Hepatic stellate cell (primary cell): Measurements from ENCODE around the gene FRRS1.

Experiments
- DNase-seq: peaks from one replicate; pipeline ENCODE4 v3.0.0; 2011; ENCODE audit warnings: low spot score

The FRRS1 gene

DNA sequence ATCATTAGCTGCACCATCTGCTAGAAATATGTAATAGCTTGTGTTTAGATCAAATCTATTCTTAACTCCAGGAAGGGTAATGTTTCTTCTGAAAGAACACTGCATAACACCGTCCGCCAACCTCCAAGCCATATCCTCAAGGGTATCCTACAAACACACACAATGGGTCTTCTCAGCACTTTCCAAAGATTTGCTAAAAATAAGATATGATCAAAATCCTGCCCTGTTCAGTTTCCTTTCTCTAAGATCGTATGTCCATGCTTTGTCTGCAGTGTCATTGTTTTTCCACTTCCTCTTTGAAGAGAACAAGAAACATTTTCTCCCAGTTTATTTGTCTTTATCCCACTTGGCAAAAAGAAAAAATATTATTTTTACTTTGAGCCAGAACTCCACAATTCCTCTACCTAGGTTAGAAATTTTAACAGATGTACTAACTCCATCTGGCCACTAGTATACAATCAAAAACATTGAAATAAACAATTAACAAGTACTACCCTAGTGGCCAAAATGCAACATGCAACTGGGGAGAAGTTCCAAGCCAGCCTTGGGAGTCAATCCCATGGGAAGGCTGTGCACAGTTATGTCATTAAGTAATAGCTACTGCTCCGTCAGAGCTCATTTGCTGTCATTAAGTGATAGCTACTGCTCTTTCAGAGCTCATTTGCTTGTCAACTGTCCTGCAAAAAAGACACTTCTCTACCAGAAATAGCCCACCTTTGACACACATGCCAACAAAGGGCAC lies 37.8 kb downstream of the FRRS1 start:
- peak; percentile 31 for DNase-seq

DNA sequence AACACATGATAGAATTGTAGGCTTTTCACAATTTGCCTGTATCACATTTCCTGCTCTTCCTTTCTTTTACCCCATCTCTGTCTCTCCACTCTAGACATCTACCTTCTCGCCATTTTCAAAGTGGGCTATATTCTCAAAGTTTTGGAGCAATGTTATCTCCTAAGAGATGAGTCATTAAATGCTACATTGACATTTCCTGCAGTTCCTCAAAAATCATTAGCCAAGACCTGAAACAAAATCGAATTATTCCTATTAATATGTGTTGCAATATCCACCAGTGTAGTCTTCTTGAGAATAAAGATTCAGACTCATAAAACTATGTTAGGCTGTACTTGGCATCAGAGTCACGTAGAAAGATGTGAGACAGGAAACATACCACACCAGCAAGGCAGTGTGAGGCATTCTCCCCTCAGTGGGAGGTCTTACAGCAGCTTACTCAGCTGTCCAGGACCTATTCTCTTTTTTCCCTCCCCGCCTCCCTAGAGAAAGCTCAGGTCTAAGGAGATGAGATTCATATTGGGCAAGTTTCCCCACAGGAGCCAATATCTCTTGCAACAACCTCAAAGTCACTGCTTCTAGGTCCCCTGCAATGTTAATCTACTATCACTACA lies 38.8 kb downstream of the FRRS1 start:
- no peak for DNase-seq

DNA sequence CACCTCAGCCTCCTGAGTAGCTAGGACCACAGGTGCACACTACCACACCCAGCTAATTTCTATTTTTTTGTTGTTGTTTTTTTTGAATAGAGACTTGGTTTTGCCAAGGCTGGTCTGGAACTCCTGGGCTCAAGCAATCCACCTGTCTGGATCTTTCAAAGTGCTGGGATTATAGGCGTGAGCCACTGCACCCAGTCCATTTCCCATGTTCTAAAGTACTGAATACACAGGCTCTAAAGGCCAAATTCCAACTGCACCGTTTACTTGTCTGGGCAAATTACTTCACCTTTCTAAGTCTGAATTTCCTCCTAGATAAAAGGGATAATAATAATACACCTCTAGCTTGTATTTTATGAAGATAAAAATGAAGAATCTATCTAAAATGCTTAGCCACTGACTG lies 39.6 kb downstream of the FRRS1 start:
- no peak for DNase-seq

DNA sequence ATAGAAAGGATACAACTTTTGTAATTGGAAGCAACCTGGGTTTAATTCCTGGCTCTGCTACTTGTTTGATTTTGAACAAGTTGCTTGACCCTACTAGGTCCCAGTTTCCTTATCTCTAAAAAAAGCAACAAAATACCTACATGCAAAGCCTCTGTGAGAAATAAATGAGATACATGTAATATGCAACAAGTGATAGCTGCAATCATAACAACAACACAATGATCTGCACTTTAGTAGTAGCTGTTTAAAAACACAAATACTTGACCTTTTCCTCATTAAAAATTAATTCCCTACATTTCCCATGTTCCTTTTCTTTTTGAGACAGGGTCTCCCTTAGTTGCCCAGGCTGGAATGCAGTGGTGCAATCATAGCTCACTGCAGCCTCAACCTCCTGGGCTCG lies 40.0 kb downstream of the FRRS1 start:
- DNase-seq: no peak

DNA sequence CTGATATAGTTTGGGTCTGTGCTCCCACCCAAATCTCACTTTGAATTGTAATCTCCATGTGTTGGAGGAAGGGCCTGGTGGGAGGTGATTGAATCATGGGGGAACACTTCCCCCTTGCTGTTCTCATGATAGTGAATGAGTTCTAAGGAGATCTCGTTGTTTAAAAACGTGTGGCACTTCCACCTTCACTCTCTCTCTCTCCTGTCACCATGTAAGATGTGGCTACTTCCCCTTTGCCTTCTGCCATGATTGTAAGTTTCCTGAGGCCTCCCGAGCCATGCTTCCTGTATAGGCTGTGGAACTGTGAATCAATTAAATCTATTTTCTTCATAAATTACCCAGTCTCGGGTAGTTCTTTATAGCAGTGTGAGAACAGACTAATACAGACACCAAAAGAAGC lies 40.4 kb downstream of the FRRS1 start:
- DNase-seq: no peak

DNA sequence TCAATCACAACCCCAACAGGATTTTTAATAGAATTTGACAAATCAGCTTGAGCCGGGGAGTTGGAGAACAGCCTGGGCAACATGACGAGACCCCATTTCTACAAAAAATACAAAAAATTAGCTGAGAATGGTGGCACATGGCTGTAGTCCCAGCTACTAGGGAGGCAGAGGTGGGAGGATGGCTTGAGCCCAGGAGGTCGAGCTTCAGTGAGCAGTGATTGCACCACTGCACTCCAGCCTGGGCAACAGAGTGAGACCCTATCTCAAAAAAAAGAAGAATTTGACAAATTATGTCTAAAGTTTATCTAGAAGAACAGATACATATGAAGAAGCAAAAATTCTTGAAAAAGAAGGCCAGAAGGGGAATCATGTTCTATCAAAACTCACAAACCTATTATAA lies 43.2 kb downstream of the FRRS1 start:
- no peak for DNase-seq

DNA sequence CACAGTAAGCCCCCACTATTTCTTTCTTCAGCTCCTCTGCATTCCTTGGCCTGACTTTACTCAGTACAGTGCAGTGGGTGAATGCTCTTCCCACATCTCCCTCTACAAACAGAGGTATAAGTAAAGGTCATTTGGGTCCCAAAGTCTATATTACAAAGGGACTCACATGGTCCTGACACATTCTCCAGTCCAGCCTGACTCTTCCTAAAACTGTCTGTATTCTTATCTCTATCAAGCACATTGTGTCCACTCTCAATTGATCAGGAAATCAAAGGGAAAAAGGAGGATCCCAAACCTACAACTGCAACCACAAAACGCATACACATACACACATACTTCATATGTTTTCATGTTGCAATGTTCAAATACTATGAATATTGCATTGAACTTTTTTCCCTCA lies 49.4 kb downstream of the FRRS1 start:
- DNase-seq: no peak

DNA sequence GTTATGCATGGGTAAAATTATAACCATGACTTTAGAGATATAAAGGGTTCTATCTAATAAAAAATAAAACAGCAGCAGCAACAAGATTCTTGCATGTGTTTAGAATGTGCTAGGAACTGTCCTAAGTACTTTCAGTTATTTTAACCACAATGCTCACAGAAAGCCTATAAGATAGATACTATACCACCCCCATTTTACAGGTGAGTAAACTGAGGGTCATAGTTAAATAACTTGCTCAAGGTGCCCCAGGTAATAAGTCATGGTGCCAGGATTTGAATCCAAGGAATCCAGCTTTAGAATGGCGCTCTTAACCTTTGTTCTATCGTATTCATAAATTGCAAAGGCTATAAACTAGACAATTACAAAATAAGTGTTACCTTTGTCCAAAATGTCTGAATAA lies 53.4 kb downstream of the FRRS1 start:
- DNase-seq: no peak

DNA sequence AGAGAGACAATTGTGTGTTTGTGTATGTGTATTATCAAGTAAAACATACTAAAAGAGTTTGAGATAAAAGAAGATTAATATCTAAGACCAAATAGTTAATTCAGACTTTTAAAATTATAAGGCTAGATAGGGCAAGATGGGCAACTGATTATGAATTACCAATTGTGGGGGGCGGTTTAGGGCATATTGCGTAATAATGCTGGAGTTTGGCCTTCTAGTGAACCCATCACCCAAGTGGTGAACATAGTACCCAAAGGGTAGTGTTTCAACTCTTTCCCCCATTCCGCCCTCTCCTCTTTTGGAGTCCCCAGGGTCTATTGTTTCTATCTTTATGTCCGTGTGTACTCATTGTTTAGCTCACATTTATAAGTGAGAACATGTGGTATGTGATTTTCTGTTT lies 55.4 kb downstream of the FRRS1 start:
- DNase-seq: no peak

DNA sequence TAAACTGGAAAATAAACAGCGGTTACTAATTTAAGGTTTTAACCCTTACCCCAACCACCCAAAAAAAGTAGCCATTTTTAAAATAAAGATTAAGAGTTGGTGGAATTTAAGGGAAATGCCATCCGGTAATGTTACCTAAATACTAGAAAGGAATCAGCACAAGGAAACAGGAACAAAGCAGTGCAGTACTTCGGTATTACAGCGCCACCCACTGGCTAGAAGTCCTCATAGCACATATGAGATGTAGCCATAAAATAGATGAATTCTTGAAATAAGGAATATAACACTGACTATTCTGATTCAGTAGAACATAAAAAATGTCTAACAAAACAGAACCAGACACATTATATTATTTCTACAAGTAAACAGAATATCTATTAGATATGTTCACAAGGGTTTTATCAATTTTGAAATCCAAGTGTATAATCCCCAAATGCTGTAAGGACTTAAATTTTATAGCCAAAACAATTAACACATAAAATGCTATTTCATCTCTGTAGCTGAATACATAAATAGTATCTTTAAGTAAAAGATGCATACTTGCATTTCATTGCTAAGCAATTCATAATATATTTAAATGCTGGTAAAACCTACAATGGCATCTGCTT lies 58.8 kb downstream of the FRRS1 start:
- peak; percentile 28 for DNase-seq

DNA sequence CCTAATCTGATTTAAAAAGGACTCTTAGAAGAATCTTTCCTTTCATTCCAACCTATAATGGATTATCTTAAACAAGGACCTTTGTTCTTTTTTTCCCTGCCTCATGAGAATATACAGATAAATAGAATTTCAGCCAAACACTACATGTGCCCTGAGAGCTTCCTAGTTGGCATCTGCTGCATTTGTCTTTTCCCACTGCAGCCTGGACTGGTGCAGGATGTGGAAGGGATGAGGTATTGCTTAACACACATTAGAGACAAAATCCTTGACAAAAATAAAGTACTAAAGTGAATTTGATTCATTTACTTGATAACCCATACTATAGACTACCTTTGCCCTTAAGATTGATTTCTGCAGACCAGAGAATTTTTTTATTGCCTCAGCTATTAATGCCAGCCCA lies 61.0 kb downstream of the FRRS1 start:
- no peak for DNase-seq

DNA sequence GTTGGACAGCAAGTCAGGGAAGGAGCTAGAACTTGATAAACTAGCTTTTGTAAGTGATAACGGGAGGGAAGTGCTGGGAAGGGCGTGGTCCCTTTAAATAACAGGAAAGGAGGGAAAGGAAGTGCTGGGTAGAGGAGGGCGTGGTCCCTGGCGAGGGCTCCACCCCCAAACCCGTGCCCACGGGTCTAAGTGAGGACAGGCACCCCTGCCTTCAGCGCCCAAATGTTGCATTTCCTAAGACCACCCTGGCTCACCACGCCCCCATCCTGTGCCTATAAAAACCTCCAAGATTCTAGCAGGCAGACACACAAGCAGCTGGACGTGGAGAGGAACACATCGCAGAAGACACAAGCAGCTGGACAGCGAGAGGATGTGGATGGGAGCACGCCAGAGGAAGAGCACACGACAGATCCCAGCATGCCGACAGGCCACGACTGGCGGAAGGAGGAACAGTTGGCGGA lies 62.0 kb downstream of the FRRS1 start:
- no peak for DNase-seq

DNA sequence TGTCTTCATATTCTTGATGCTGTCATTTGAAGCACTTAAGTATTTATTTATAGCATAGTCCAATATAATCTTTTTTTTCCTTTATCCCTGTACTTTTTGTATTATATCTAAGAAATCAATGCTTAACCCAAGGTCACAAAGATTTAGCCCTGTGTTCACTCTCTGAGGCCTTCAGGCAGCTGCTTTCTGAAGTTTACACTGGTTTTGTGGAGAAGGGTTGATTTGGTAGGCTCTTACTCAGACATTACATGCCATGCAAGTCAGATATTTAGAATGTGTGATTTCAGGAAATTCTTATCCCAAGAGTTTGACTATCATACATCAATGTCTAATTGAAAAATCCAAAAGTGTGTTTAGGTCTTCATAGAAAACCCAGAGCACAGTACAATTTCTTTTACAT lies 64.2 kb downstream of the FRRS1 start:
- DNase-seq: no peak

DNA sequence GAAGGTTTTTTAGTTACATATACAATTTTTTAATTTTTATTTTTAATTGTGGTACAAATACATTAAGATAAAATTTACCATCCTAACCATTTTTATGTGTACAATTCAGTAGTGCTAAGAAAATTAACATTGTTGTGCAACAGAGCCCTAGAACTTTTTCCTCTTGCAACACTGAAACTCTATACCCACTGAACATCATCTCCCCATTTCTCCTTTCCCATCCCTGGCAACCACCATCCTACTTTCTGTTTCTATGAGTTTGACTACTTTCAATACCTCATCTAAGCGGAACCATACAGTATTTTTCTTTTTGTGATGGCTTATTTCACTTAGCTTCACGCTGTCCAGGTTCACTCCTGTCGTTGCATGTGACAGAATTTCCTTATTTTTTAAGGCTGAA lies 66.4 kb downstream of the FRRS1 start:
- DNase-seq: no peak

DNA sequence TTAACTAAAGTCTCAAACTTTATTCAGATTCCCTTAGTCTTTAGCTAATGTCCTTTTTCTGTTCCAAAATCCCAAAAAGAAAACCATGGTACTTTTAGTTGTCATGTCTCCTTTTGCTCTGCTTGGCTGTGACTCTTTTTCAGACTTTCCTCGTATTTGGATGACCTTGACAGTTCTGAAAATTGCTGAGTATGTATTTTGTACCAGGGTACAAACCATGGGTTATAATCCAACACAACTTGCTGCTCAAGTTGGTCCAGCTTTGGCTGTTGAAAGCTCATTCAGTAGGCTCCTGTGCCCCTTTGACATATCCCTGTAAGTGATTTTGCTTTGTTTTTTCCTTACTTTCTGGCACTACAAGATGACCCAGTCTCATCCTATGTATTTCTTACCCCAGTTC lies 68.9 kb downstream of the FRRS1 start:
- no peak for DNase-seq

DNA sequence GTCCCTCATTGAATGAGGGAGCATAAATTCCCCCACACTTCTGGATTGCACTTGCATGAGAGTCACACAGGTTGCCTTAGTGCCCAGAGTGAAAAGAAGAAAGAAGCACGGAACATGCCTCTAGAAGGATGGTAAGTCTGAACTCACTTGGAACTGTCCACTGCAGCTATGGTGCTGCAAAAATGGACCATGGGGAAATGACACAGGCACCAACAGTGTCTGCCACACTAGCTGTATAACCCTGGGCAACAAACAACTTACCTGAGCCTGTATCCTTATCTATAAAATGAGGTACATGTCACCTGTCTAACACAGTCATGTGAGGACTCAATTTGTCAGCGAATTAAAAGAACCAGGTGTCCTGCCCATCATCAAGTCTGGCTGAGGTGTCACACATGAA lies 69.8 kb downstream of the FRRS1 start:
- DNase-seq: no peak

DNA sequence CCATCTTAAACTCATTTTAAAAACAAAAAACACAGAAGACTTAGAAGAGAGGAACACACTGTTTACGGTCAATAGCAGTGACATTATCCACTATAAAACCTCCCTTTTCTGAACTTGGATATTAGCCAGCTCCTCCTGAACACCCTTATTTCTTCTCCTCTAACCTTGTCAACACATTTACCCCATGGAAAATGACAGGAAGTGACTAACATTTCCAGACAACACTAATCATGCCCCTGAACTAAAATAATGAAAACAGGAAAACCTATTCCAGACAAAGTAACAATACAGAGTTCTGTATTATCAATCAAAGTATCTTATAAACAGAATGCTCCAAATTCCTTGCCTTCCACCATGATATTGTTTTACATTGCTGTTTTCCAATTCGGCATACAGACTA lies 75.3 kb downstream of the FRRS1 start:
- DNase-seq: no peak

DNA sequence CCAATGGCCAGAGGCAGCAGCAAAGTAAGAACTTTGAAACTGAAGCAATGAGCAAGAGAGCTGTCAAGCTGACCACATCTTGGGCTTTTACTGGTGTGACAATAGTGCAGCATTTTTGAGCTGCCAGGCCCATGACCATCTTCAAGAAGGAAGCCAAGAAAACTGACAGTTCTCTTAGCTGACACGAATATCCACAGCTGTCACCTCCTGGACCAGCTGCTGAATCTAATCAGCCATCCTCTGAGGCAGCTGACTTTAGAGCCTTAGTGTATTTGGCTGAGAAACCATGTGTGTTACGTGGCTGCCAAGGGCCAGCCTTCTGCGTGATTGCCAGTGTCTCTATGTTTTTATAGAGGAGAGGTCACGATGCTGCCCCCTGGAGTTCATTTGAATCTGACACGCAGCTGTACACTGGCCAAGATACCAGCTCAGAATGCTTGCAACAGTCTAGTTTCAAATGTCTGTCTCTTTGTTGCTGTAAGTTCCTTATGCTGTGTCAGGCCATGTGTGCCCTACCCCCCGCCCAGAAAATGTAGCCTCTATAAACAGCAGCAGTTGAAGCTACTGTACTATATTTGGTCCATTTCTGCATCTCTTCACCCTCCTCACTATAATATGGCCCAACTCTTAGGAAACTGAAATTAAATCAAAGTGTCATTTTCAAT lies 80.8 kb downstream of the FRRS1 start:
- DNase-seq: peak; percentile 24

DNA sequence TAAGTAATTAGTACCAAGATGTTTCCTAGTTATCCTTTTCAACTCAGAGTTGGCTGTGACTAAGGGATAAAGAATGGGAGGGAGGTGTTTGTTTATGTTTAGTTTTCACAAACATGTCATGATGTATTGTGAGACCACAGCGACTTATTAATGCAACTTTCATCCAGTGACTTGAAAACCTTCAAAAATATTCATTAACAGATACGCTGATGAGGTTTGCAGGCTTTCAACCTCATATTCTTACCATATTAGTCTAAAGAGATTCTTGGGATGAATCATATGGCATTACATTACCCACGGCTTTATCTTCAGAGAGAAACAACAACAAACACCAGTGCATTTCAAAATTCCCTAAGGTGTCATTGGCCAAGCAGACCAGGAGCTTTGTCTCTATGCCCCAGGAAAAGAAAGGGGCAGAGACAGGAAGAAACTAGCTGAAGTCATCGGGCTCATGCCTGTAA lies 84.1 kb downstream of the FRRS1 start:
- peak; percentile 31 for DNase-seq

DNA sequence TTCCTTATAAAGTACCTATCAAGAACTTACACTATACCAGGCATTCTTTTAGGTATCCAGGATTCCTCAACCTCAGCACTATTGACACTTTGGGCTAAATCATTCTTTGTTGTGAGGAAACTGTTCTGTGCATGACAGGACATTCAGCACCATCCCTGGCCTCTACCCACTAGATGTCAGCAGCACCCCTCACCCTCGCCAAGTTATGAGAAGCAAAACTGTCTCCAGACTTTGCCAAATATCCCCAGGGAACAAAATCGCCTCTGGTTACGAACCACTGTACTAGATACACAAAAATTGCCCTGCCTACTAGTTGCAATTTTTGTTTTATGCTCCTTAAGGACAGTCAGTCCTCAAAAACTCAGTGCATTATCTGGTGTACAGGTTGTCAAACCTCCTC lies 84.9 kb downstream of the FRRS1 start:
- DNase-seq: no peak

DNA sequence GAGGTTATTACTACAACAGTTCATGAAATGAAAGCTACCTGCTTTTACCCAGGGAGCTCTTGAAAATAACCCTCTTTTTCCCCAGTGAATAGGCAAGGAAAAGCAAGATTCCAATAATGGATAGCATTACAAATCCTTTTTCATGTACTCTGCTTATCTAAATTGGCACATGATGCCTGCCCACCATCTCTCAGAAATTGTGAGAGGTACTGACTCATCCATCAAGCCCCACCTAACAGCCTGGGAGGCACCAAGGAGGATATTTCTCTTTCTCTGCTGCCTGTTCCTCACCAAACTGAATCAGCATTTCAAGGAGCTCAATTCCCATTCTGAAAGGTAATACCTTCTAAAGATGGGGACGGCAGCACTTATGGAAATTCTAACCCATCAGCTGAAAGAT lies 86.2 kb downstream of the FRRS1 start:
- no peak for DNase-seq

DNA sequence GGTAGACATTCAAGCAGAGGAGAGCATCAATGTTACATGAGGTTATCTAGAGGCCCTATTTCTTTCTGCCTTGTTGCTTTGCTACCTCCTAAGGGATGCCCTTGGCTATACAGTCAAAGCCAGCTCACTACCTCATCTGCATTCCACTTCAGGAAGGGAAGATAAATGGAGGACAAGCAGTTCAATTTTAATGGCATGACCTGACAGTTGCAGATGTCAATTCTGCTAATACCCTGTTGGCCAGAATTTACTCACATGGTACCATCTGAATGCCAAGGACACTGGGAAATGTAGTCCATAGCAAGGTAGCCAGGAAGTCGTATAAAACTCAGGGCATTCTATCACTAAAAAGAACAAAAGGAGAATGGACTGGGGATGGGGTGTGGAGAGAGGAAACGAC lies 89.0 kb downstream of the FRRS1 start:
- no peak for DNase-seq

DNA sequence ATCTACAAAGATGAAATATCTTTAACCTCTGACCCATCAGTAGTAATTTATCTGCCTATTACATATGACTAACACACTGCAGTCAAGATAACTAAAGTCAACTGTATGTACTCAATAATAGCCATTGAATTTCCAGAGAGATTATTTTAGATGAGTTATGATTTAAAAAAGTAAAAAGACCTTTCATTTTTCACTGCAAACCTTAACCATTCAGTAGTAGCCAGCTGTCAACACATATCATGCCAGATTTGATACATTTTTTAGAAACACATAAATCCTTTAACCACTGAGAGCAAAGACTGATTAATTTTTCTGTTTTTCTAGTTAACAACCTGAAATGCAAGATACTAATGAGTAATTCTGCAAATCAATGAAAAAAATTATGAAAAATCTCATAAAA lies 89.6 kb downstream of the FRRS1 start:
- no peak for DNase-seq
